Daoy (cell line): ENCODE measurements around the gene AMD1. TPM values are rescaled to one million over a fixed set of nuclear protein-coding genes. Genes with fewer than 3 reads are reported as not detected.

Source experiments
- DNase-seq: peaks from one replicate; pipeline ENCODE4 v3.0.0-alpha.2; 2015; ENCODE audit warnings: low read depth
- total RNA-seq: library from RNA; depleted of rRNA; stranded (reverse); fragments of >200 nt; shearing (Covaris generic); gene quantifications from 2 replicates; pipeline ENCODE4 v1.2.3, GENCODE V29; 2014; rRNA removed

AMD1 gene
- total RNA-seq, 1 experiment from 2014 or later: 110 TPM

GRCh38 chr6:110938171-110938570, 63.6 kb downstream of the AMD1 start:
- DNase-seq: peak; percentile 25

- no peak for DNase-seq
Measured at GRCh38 chr6:110939429-110940200, 65.0 kb downstream of the AMD1 start.

GRCh38 chr6:110944681-110945151, 70.1 kb downstream of the AMD1 start:
- peak; percentile 86 for DNase-seq

Other genes with a start within 250 kb of the AMD1 start
- gene CDK19, start 59.3 kb upstream of the AMD1 start, total RNA-seq: 8.2 and 10.2 TPM in 2 replicates
- gene GTF3C6, start 83.9 kb downstream of the AMD1 start, total RNA-seq: 167 and 170 TPM in 2 replicates
- 149 and 196 TPM in 2 replicates for gene RPF2, start 107.3 kb downstream of the AMD1 start, total RNA-seq
- 1.2 and 7.6 TPM in 2 replicates for gene SLC16A10, start 212.7 kb downstream of the AMD1 start, total RNA-seq